K562 (cell line): ENCODE measurements around the gene H3-3A. TPM values are rescaled to one million over a fixed set of nuclear protein-coding genes. Genes with fewer than 3 reads are reported as not detected.

Experiments used
- CBFA2T3 ChIP-seq: fragments of 450-650 bp; IDR thresholded peaks from 2 replicates; pipeline ENCODE4 v1.6.1; 2017
- CCNT2 ChIP-seq: IDR thresholded peaks from 2 replicates; pipeline ENCODE4 v1.6.1; 2011; ENCODE audit warnings: borderline replicate concordance, low read depth, mild to moderate bottlenecking, moderate library complexity, mixed read lengths, low read length; ENCODE audit not compliant: insufficient read length; ENCODE audit errors: extremely low read depth
- CHD4 ChIP-seq: fragments of 200-600 bp; sonication (generic); IDR thresholded peaks from 3 replicates; pipeline ENCODE4 v1.6.1; 2012; ENCODE audit warnings: low read depth, mild to moderate bottlenecking, mixed read lengths, low read length, inconsistent platforms; ENCODE audit not compliant: insufficient read depth, insufficient replicate concordance, poor library complexity, severe bottlenecking
- FOXA1 ChIP-seq: fragments of 450-650 bp; IDR thresholded peaks from 2 replicates; pipeline ENCODE4 v1.6.1; 2016; ENCODE audit warnings: mild to moderate bottlenecking, borderline replicate concordance
- FOXP1 ChIP-seq: sonication (generic); formaldehyde crosslinking; IDR thresholded peaks from 2 replicates; pipeline ENCODE4 v1.8.0; 2022; ENCODE audit warnings: mild to moderate bottlenecking, missing genetic modification reagents
- HMGN3 ChIP-seq: IDR thresholded peaks from 2 replicates; pipeline ENCODE4 v1.6.1; 2011; ENCODE audit warnings: borderline replicate concordance, low read depth, mild to moderate bottlenecking, mixed read lengths, low read length; ENCODE audit not compliant: insufficient read length; ENCODE audit errors: extremely low read depth
- HNRNPLL ChIP-seq: fragments of 200-400 bp; formaldehyde crosslinking; IDR thresholded peaks from 2 replicates; pipeline ENCODE4 v1.6.1; 2017; ENCODE audit warnings: low read length, low read depth, mild to moderate bottlenecking; ENCODE audit not compliant: poor library complexity, severe bottlenecking
- L3MBTL2 ChIP-seq: fragments of 450-650 bp; IDR thresholded peaks from 2 replicates; pipeline ENCODE4 v1.6.1; 2016; ENCODE audit warnings: mild to moderate bottlenecking, moderate library complexity
- MYC ChIP-seq, 2 experiments: fragments of 250-450 bp in 1 of 2; sonication (Bioruptor Pico) in 1 of 2; IDR thresholded peaks; 2 replicates each; pipeline versions ENCODE4 v1.5.1 to v1.6.1; 2012 to 2021; ENCODE audit warnings: low read depth in 2 of 2, borderline replicate concordance in 1 of 2, improper control_type of control experiment in 1 of 2, low read length in 1 of 2, mild to moderate bottlenecking in 1 of 2, moderate library complexity in 1 of 2
- NEUROD1 ChIP-seq: fragments of 150-350 bp; IDR thresholded peaks from 2 replicates; pipeline ENCODE4 v1.6.1; 2014; ENCODE audit warnings: borderline replicate concordance, low read length, low read depth; ENCODE audit not compliant: partially characterized antibody
- PHF21A ChIP-seq: fragments of 450-650 bp; IDR thresholded peaks from 2 replicates; pipeline ENCODE4 v1.6.1; 2017; ENCODE audit warnings: low read depth, borderline replicate concordance
- RNF2 ChIP-seq: sonication (generic); IDR thresholded peaks from 2 replicates; pipeline ENCODE4 v1.6.1; 2016
- SIRT6 ChIP-seq: IDR thresholded peaks from one replicate; pipeline ENCODE4 v1.6.1; 2012; ENCODE audit warnings: low read depth, mild to moderate bottlenecking, control low read depth, inconsistent platforms, low read length, moderate library complexity
- STAT5B ChIP-seq: fragments of 250-450 bp; sonication (Bioruptor Pico); IDR thresholded peaks from 2 replicates; pipeline ENCODE4 v1.8.0; 2021; ENCODE audit warnings: mild to moderate bottlenecking, inconsistent platforms
- TAF1 ChIP-seq: IDR thresholded peaks from 2 replicates; pipeline ENCODE4 v1.6.1; 2011; ENCODE audit warnings: mild to moderate bottlenecking, low read length, moderate library complexity; ENCODE audit not compliant: insufficient read depth, control insufficient read depth, severe bottlenecking; ENCODE audit errors: extremely low read depth
- TARDBP ChIP-seq: fragments of 450-650 bp; IDR thresholded peaks from 2 replicates; pipeline ENCODE4 v1.6.1; 2016
- ZNF121 ChIP-seq: sonication (generic); formaldehyde crosslinking; conservative IDR thresholded peaks from 2 replicates; pipeline ENCODE4 v1.8.0; 2022; ENCODE audit warnings: missing genetic modification reagents
- ZNF197 ChIP-seq: fragments of 200-800 bp; sonication (Bioruptor generic); IDR thresholded peaks from 2 replicates; pipeline ENCODE4 v1.6.1; 2016; ENCODE audit warnings: low read depth, missing genetic modification characterization, missing compliant biosample characterization
- ZNF354B ChIP-seq: fragments of 250-450 bp; sonication (Bioruptor Pico); IDR thresholded peaks from 2 replicates; pipeline ENCODE4 v1.4.0; 2020
- ZNF436 ChIP-seq: fragments of 250-450, 450-650 bp; sonication (Bioruptor Pico); formaldehyde crosslinking; IDR thresholded peaks from 2 replicates; pipeline ENCODE4 v1.7.0; 2020; ENCODE audit warnings: mild to moderate bottlenecking
- ZNF507 ChIP-seq: conservative IDR thresholded peaks from 2 replicates; pipeline ENCODE4 v1.6.1; 2017; ENCODE audit warnings: missing genetic modification characterization, missing compliant biosample characterization
- polyA plus RNA-seq, 8 experiments: library from polyadenylated mRNA; depleted of rRNA in 4 of 8; stranded (reverse) in 5 of 8; unstranded in 3 of 8; fragments of >200 nt; fragmentation: Nextera tagmentation in 2 of 8; fragmentation: Illumina TruSeq in 1 of 8; extraction: Ambion mirVana in 2 of 8; extraction: Trizol in 1 of 8; gene quantifications; 2 replicates each; pipeline versions ENCODE4 v1.2.1 to v1.2.3, GENCODE V29; 2011 to 2014; ENCODE audit warnings: inconsistent platforms in 1 of 8, missing spikeins in 1 of 8
- total RNA-seq, 7 experiments: library from RNA; depleted of rRNA in 6 of 7; stranded (reverse); fragments of >200 nt in 6 of 7; fragmentation: Illumina TruSeq in 2 of 7; extraction: Trizol in 2 of 7; gene quantifications; 2 replicates each; pipeline versions ENCODE4 v1.2.1 to v1.2.3, GENCODE V29; 2011 to 2021; ENCODE audit warnings: low replicate concordance in 1 of 7
- TF ChIP-seq, protein P1 (sequence below): fragments of 450-650 bp; IDR thresholded peaks from 2 replicates; pipeline ENCODE4 v1.6.1; 2016
- TF ChIP-seq, protein P2 (sequence below): conservative IDR thresholded peaks from 2 replicates; pipeline ENCODE4 v1.6.1; 2011; ENCODE audit warnings: low read depth, mild to moderate bottlenecking, low read length; ENCODE audit not compliant: control insufficient read depth
- TF ChIP-seq, protein P3 (sequence below): sonication (generic); formaldehyde crosslinking; IDR thresholded peaks from 2 replicates; pipeline ENCODE4 v1.8.0; 2022; ENCODE audit warnings: missing genetic modification reagents, mild to moderate bottlenecking, moderate library complexity, borderline replicate concordance
- TF ChIP-seq, protein P4 (sequence below): fragments of 200-800 bp; sonication (Bioruptor generic); IDR thresholded peaks from 2 replicates; pipeline ENCODE4 v1.6.1; 2017; ENCODE audit warnings: missing genetic modification characterization, missing compliant biosample characterization

H3-3A gene
- total and polyA plus RNA-seq, 9 of the 15 experiments (the other 6 are each of a cell fraction or from before 2014, with no cell fraction given), result 426 to 1,083 (median 591) TPM

DNA sequence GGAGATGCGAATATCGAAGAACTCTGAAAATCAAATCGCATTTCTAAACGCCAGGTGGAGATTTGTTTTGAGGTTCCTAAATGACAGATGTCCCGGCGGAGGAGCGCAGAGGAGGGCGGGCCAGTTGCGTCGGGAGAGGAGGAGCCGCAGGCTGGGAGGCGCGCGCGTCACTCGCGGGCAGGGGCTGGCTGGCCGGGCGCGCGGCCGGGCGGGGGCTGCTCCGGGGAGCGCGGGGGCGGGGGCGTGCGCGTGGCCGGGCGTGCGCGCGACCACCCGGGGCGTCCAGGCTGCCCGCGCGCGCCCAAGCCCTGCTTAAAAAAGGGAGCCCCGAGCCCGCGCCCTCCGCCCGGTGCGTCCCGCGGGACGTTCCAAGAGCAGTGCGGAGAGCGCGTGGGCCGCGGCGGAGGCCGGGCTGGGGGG, 47.3 kb downstream of the H3-3A start (continued):
- peak; percentile 94 for TF ChIP-seq ZNF197 (CRISPR knock-in tag)
- TF ChIP-seq MYC (IDR thresholded peaks at IDR 0.05; ENCODE audit: low read depth, low read length), result peak; percentile 72
- TF ChIP-seq MYC (CRISPR knock-in tag; IDR thresholded peaks at IDR 0.05; ENCODE audit: borderline replicate concordance, low read depth), result no peak
- no peak for TF ChIP-seq NEUROD1
- TF ChIP-seq ZNF436 (CRISPR knock-in tag), result no peak
- TF ChIP-seq, protein P1, sequence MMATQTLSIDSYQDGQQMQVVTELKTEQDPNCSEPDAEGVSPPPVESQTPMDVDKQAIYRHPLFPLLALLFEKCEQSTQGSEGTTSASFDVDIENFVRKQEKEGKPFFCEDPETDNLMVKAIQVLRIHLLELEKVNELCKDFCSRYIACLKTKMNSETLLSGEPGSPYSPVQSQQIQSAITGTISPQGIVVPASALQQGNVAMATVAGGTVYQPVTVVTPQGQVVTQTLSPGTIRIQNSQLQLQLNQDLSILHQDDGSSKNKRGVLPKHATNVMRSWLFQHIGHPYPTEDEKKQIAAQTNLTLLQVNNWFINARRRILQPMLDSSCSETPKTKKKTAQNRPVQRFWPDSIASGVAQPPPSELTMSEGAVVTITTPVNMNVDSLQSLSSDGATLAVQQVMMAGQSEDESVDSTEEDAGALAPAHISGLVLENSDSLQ, result peak; percentile 78
- no peak for TF ChIP-seq CHD4
- TF ChIP-seq STAT5B (CRISPR knock-in tag), result no peak
- TF ChIP-seq, protein P2, sequence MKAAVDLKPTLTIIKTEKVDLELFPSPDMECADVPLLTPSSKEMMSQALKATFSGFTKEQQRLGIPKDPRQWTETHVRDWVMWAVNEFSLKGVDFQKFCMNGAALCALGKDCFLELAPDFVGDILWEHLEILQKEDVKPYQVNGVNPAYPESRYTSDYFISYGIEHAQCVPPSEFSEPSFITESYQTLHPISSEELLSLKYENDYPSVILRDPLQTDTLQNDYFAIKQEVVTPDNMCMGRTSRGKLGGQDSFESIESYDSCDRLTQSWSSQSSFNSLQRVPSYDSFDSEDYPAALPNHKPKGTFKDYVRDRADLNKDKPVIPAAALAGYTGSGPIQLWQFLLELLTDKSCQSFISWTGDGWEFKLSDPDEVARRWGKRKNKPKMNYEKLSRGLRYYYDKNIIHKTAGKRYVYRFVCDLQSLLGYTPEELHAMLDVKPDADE, result peak; percentile 66; the same call in 1 of the 2 replicates
- TF ChIP-seq TAF1, result peak; percentile 7
- TF ChIP-seq CCNT2, result peak; percentile 66
- TF ChIP-seq ZNF507, result no peak
- no peak for TF ChIP-seq RNF2
- peak; percentile 81 for TF ChIP-seq HNRNPLL
- TF ChIP-seq PHF21A, result peak; percentile 69; the same call in 1 of the 2 replicates
- TF ChIP-seq TARDBP, result no peak
- no peak for TF ChIP-seq SIRT6
- no peak for TF ChIP-seq FOXA1
- TF ChIP-seq CBFA2T3, result peak; percentile 23; the same call in 1 of the 2 replicates
- TF ChIP-seq, protein P3, sequence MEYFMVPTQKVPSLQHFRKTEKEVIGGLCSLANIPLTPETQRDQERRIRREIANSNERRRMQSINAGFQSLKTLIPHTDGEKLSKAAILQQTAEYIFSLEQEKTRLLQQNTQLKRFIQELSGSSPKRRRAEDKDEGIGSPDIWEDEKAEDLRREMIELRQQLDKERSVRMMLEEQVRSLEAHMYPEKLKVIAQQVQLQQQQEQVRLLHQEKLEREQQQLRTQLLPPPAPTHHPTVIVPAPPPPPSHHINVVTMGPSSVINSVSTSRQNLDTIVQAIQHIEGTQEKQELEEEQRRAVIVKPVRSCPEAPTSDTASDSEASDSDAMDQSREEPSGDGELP, result peak; percentile 59; the same call in 1 of the 2 replicates
- TF ChIP-seq, protein P4, sequence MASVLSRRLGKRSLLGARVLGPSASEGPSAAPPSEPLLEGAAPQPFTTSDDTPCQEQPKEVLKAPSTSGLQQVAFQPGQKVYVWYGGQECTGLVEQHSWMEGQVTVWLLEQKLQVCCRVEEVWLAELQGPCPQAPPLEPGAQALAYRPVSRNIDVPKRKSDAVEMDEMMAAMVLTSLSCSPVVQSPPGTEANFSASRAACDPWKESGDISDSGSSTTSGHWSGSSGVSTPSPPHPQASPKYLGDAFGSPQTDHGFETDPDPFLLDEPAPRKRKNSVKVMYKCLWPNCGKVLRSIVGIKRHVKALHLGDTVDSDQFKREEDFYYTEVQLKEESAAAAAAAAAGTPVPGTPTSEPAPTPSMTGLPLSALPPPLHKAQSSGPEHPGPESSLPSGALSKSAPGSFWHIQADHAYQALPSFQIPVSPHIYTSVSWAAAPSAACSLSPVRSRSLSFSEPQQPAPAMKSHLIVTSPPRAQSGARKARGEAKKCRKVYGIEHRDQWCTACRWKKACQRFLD, result peak; percentile 96
- 0 out of 2 replicates have a peak, but pooled peaks have one; percentile 12 for TF ChIP-seq FOXP1 (CRISPR knock-in tag)
- TF ChIP-seq ZNF121 (CRISPR knock-in tag), result no peak
- TF ChIP-seq L3MBTL2, result no peak
- peak; percentile 35 for TF ChIP-seq HMGN3
- no peak for TF ChIP-seq ZNF354B
